DMS79 (cell line): ENCODE measurements around the gene HDAC2.

Source experiments
- DNase-seq: peaks from one replicate; lab custom pipeline; 2025; lab: John Stamatoyannopoulos, UW

The HDAC2 gene

DNA sequence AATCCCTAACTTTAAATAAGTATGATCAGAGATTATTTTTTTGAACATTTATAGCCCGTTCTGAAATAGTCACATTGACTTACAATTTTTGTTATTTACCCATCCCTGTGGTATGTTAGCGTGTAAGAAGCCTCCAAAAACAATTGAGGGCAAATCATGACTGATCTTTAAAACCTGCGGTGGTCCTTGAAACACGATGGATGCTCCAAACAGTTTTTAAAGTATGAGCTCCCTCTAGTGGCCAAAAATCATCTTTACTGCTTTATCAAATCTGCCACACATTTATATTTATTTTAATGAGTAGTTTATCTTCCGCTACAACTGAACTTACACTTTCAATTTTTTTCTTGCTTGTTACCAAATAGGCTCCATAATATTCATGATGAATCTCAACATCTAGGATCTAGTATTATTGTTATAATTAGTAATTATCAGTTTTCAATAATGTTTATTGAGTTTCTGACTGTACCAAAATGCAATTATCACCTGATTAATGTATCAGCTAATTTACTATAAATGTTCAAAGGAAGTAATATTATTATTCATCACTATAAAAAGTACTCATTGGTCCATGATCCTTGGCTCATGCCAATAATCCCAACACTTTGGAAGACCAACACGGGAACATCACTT lies 61.6 kb downstream of the HDAC2 start:
- peak; percentile 11 for DNase-seq

DNA sequence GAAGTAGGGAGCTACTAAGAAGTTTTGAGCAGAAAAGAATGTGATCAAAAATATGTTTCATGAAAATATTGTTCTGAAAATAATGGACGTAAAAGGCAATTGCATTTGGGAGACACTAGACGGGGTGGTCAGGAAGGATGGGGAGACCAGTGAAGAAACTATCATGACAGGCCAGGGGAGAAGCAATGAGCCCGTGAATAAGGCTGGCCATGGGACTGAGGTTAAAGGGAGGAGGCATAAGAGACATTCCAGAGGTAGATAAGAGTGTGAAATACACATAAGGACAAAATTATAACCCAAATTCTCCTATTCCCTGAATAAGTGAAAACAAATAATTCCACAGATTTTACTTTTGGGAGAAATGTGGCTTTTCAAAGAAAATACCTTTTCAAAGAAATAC lies 62.1 kb downstream of the HDAC2 start:
- no peak for DNase-seq

DNA sequence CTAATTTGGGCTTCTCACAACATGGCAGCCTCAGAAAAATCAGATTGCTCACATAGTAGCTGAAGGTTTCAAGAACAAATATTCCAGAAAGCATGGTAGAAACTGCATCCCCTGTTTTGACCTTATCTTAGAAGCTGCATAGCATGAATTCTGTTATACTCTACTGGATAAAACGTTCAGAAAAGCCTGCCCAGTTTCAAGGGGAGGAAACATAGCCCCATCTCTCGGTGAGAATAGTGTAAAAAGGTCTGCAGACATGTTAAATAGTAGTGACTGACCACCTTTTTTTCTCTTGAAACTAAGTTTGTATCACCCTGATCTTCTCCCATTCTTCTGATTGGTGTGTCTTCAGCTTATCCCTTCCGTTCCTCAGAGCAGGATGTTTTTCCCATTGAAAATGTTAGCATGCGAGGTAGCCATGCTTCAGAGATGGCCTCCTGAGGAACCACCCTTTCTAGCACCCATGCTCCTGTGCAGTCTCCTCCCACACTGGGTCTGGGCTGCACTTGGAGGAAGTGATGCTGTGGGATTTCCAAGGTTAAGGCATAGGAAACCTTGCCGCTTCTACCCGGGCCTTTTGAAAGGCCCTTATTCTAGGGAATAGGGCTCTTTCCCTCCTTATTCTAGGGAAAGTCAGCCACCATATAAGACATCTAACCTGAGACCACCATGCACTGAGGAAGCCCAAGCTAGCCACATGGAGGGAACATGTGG lies 63.7 kb downstream of the HDAC2 start:
- DNase-seq, result no peak

DNA sequence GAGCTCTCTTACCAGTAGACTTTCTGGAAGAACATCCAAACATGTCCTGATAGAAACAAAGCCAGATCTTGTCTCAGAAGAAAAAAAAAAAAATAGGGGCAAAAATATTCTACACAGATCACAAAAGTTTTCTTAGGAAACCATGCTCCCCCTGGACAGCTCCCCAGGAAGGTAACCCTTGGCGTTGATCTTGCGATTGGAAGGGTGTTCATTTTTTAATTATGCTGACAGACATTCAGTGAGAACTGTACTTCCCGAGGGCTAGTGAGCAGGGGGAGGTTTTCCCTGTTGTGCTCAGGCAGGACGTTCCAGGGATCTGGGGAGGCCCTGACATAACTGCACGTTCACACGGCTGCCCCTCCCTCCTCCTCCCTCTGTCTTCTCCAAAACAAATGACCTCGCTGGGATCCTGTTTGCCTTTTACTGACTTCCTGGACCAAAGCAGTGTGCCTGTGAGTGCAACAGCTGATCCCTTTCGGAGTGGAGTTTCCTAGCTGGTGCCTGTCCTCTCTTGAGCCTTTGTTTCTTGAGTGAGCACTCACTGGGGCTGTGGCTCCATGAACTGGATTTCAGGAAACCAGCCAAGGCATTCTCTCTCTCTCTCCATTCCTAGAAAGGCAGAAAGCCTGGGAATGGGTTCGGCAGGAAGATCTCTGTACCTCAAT lies 67.2 kb downstream of the HDAC2 start:
- no peak for DNase-seq

DNA sequence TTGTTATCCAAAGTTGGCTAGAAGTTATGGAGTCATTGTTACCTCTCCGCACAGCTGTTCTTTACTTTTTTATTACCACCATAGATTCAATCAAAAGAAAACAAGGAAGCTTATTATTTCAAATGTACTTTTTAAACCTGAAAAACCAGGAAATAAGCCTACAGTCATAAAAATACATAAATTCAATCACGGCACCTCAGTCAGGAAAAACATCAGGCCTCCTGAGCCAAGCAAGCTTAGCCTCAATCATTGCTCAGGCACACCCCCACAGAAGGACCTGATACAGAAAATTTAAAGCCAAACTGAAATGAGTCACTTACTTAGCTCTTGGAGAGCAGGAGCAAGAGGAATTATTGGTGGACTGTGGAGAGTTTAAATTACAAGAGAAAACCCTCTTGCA lies 69.5 kb downstream of the HDAC2 start:
- no peak for DNase-seq

DNA sequence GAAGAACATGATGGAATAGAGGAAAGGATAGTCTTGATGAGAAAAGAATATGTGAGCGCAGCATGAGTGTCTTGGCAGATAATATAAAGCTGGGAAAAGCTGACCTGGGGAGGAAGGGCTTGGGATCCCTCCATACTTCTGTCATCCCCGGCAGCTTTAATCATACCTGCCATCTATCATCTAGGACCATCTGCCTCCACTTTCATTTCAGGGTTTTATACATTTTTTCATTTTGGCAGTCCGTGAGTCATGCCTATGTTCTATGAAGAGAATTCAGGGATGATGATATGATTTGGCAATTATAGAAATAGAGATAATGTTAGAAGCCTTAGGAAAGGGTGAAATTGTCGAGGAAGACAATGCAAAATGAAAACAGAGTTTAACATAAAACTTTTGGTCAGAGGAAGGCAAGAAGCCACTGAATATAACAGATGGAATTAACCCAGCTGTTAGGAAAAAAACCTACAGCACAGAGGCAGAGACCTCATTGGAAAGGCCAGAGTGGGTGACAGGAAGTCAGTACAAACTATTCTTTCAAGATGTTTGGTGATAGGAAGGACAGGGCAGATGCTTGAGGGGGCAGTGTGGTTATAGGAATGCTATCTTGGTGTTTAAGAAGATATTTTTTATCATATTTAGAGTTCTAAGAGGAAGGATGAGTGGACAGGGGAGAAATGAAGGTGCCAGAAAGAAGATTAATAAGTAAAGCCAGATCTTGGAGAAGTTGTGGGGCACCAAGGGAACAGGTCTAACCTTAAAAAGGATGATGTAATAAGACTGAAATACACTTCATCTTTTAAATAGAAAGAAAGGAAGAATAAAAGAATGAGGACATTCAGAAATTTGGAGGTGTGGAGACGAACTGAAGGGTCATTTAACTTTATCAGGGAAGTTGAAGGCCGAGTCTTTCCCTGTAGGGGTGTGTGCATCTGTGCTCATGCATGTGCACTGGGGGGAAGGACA lies 76.0 kb downstream of the HDAC2 start:
- DNase-seq, result no peak

DNA sequence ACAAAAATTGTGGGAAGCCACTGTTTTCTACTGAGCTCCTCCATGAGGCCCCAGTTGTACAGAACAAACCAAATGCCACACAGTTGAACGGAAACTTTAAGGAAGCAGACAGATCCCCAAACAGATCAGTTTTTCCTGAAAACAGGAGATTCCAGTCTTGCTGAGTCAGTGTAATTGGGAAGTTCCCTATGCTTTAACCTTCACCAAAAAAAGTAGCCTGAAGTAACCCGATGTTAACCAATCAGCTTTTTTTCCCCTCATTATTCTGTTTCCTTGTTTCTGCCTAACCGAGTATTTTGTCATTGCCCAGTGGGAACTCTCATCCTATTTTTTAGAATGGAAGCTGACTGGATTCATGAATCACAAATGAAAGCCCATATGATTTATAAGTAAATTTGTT lies 77.1 kb downstream of the HDAC2 start:
- DNase-seq, result no peak

DNA sequence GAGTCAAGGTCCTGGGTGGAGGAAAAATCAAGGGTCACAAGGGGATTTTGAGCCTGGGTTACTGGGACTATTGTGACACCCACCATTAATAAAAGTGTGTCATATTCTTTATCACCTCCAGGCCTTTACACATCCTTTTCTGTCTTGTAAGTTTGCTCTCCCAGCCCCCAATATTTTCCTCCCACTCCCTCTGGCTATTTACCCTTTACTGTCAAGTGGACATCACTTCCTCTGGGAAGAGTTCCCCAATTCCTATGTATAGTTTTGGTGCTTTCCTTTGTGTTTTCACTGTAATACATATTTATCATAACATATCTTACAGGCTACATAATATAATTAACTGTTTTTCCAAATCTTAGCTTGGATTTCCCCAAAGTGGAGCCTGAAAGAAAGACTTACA lies 77.5 kb downstream of the HDAC2 start:
- DNase-seq, result no peak

DNA sequence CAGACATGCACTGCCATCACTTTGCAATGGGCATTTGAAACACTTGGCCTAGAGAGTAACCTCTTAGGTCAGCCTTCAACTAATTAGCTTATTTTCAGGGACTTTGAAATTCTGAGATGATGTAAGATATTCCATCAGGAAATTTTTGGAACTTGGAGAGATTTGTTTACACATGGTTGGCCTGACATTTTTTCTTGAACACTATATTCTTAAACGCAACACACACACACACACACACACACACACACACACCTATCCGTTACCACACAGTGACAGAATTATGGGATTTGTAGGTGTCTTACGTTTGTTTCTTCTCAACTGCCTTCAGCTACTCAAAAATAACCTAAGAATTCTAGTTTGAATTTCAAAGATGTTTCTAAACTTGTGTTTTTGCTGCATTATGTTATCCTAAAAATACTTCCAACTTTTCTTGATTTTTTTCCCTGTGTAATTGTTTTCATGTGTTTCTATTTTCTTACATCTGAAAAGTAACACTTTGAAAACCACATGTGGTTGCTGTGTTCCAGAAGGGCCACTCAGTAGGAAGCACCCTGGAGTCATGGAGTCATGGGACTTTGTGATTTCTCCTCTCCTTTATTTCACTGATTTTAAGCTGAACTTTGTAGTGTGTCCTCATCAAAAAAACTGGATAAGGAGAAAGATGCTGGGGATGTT lies 81.9 kb downstream of the HDAC2 start:
- no peak for DNase-seq

DNA sequence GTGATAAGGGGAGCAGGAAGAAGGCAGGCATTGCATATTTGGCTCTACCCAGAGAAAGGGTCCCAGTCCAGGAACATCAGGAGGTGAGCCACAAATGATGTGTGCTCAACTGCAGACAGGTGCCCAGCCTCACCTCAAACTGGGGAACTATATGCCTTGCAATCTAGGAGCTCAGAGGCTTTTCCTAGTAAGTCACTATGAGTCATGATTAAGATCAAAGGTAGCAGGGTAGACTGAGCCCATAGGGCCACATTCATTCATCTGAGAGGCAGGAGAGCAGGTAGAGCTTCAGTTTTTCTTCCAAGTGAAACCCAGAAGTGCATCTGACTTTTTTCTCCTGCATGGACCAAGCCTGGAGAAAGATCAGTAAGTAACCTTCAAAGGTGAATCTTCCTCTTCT lies 82.5 kb downstream of the HDAC2 start:
- no peak for DNase-seq

DNA sequence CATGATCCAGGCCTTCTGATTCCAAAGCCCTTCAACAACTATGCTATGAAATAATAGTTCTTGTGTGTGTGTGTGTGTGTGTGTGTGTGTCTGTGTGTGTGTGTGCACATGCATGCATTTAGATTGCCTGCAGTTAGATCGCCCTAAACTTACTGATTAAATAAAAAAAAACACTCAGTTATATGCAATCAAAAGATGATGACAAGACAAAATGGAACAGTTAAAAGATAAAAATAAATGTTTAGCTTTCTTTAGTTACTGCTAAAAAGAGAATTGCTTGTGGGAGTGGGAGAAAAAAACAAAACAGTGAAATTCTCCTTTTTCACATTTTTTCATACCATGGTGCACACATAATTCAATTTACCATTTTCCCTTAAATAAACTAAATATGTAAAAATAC lies 84.4 kb downstream of the HDAC2 start:
- no peak for DNase-seq

DNA sequence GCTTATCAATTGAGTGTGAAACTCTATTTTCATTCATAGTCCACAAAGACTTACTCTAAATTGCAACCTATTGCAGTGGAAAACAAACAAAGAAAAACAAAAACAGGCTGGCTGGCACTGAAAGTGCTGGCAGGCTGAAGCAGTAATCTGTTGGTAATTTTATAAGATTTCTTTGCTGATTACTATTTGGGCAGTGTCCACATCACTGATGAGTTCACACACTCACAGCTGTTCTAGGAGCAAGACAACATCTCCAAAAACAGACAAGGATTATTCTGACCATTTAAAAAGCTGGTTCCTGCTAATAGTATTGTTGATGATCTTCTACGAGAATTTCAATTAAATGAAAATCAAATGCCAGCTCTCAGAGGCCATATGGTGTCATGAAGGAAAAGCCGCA lies 86.9 kb downstream of the HDAC2 start:
- DNase-seq, result no peak
